Activated CD8-positive, alpha-beta memory T cell treated with anti-CD3 and anti-CD28 coated beads for 24 hours (primary cell): ENCODE data around the gene COL9A3.
"Not testable (repeated sequence)": the region's sequence is repeated elsewhere in the genome, so short reads cannot be mapped to it uniquely, and the experiment has no call there.

Source experiments
- DNase-seq: peaks from one replicate; pipeline ENCODE4 v3.0.0-alpha.2; 2020

The COL9A3 gene

DNA sequence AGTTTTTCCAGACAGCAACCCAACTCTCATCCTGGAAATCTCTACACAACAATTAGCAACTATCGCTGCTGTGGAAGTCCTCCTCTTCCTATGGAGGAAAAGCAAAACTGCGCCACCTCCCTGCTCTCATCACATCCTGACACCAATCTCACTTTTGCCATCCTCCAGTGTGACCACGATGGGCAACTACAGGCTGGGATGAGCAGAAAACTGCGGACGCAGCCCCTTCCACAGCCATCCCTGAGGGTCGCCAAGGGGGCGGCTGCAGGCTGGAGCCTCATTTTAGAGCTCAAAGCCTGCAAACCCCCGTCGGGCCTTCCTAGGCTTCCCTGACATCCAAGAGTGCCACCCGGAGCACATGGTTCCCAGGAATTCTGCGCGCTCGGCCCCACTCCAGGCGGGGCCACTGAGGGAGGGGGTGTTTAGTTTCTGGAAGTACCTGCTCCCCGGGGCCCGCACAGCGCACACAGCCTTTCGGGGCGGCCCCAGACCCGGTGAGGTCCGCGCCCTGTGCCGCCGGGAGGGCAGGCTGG is 43.6 kb downstream of the COL9A3 start:
- DNase-seq = no peak

GRCh38 chr20:62860924-62861691 is 44.3 kb downstream of the COL9A3 start:
- no peak for DNase-seq

DNA sequence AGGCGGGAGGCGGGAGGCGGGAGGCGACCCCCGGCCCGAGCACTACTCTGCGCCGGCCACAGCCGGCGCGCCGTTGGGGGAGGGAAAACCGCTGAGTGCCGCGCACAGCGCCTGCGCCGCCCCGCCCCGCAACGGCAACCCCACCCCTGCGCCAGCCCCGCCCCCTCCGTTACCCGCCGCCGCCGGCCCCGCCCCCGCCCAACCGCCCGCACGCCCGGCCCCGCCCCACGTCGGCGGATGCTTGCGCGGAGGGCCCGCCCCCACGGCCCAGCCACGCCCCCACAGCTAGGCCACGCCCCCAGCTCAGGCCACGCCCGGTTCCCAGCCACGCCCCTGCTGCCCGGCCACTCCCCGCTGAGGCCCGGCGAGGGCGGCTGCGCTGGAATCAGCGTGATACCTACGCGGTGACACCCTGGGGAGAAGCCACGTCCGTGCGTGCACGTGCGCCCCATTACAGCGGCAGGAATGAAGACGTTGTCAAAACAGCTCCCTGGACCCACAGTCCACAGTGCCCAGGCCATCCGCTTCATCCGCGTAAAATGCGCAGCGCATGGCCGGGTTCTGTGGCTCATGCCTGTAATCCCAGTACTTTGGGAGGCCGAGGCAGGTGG is 45.0 kb downstream of the COL9A3 start, which contains the start of gene TCFL5:
TCFL5 (minus strand) TSS at position 97 of the 611 bp plus-strand sequence. CDS start 152 bp downstream, outside the sequence.
- DNase-seq = peak; percentile 99

DNA sequence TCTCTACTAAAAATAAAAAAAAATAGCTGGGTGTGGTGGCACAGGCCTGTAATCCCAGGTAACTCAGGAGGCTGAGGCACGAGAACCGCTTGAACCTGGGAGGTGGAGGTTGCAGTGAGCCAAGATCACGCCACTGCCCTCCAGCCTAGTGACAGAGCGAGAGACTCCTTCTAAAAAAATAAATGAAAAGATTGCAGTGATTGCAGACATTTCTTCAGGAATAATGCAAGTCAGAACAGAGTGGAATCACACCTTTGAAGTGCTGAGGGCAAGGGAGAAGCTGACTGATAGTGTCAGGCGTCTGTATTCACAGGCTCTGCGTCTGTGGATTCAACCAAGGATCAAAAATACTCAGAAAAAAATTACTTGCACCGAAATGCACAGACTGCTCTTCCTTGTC is 47.4 kb downstream of the COL9A3 start:
- no peak for DNase-seq

DNA sequence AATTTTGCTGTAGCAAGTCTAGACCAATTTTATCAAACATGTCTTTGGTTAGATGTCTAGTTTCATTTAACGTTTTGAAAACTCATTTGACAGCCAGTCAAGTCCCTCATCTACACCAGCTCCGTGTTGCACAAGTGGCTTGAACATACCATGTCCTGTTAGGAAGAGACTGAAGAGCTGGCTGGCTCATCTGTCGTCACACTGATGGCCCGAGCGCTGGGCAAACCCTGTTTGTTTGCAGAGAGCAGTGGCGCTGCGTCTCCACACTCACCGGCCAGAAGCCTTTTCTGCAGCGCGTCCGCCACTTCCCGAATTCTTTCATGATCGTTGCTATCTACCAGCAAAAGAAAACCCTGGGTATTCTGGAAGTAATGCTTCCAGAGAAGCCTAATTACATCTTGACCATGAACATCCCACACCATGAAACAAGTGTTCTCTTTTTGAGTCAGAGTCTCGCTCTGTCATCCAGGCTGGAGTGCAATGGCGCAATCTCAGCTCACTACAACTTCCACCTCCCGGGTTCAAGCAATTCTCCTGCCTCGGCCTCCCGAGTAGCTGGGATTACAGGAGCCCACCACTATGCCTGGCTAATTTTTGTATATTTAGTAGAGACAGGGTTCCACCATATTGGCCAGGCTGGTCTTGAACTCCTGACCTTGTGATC is 55.5 kb downstream of the COL9A3 start:
- DNase-seq = no peak

DNA sequence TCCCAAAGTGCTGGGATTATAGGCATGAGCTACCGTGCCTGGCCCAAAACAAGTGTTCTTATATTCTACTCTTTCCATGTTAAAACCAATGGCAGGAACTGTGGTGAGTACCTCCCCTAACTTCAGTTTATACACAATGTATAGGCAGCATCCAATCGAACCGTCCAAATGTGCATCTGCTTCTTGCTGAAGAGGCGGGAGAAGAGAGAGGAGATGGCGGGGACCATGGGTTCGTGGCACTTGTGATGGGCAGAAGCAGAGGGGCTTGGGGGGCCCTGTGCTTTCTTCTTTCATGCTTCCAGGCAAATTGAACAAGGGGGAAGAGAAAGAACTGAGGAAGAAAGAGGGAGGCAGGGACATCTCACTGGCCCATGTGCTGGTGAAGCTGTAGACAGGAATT is 56.0 kb downstream of the COL9A3 start:
- DNase-seq = no peak

GRCh38 chr20:62873280-62873679 is 56.4 kb downstream of the COL9A3 start:
- DNase-seq = no peak

DNA sequence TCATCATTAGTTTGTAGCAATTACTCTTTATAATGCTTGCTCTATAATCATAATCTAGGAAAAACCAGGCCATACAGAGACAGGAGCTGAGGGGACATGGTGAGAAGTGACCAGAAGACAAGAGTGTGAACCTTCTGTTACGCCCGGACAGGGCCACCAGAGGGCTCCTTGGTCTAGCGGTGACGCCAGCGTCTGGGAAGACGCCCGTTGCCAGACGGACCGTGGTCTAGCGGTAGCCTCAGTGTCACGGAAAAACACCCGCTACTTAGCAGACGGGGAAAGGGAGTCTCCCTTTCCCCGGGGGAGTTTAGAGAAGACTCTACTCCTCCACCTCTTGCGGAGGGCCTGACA is 56.8 kb downstream of the COL9A3 start:
- DNase-seq = not testable (repeated sequence)

DNA sequence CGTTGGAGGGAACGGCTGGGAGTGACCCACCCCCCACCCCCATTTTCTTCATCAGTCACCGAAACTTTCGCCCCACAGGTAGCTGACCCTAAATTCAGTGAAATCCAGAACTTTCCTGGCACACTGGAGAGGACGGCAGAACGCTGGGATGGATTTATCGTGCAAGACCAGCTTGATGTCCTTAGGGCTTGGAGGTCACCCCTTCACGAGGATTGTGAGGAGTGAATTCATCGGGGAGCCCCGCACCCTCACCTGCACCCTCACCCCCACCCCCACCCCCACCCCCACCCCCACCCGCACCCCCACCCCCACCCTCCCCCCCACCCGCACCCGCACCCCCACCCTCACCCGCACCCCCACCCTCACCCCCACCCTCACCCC is 58.1 kb downstream of the COL9A3 start:
- DNase-seq = no peak

DNA sequence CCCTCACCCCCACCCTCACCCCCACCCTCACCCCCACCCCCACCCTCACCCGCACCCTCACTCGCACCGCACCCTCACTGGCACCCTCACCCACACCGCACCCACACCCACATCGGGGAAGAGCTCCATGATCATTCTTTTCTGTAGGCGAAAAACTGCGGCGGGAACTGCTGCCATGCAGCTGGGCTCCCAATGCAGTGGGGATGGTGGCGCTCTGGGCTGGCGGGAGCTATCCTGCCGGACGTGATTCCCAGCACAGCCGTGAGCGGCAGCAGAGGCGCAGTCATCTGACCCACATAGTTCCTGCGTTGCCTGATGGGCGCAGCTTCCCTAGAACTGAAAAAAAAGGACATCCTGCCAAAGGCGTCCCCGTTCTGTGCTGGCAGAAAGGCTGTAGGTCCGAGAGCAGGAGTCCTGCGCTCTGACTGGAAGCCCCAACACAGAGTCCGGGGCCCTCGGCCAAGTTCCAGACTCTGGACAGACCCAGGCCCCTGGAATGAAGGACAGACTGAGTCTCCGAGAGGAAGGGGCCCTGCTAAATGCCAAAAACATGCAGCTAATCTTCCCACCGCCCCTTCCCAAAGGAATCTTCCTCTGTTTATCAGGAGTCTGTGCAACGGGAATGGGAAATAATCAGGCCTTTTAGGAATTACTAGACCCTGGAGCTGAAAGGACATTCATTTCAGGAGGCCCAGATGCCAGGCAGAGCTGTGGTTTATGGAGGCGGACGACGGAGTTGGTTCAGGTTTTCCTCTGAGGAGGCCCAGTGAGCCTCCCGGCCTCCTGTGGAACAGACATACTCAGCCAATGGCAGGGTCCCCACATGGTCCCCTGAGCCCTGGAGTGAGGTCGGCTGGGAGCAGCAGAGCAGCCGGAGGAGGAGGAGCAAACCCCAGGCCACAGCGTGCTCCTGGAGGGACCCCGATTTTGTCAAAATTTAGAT is 58.8 kb downstream of the COL9A3 start:
- DNase-seq = no peak

DNA sequence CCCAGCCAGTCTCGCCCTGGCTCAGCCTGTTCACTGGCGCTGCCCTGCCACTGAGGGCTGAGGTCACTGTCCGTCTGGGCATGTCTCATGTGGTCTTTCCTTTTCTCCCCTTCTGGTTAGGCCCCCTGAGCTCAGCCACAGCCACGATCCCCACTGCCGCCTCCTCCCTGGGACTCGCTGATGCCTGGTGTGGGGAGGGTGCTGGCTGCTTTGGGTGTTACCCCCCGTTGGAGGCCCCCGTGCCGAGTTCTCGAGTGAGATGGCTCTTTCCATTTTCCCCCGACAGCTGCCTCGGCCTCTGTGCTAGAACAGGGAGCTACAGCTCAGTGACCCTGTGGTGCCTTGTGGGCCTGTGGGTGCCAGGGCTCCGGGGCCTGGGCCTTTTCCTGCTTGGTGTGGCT is 59.7 kb downstream of the COL9A3 start:
- DNase-seq = no peak

DNA sequence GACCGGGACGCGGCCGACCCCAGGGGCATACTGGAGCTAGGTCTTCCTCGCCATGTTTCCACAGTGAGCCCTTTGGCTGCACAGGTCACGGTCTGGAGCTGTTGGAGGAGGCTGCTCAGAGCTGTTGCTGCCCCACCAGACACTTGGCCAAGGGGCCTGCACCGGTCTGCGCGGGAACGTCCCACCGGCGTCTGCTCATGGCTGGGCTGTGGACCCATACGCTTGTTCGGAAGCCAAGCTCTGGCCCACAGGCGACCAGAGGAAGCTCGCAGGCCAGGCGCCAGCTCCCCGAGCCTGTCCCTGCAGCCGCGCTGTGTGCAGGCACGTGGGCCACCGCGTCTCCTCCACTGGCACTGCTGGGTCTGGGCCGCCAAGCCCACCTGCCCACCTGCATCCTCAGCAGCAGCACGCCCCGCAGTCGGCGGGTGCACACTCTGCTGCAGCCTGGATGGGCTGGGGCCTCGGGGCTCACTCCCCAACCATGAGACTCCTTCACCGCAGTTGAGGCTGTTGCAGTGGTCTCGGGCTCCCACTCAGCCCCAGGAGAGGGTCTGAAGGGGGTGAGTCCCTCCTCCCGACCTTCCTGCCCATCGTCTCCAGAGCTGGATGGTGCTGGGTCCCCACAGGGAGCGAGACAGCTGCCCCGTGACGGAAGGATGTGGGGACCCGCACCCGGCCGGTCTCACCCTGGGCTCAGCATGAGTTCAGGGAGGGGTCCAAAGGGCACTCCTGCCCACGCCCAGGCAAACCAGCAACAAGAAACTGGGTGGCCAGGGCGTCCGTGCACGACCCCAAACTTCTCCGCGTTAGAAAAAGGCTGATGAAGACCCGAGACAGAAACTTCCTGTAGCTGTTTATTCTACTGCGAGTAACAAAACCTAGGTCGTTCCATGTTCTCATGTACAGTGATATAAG is 60.3 kb downstream of the COL9A3 start:
- no peak for DNase-seq

- no peak for DNase-seq
These were observed 61.6 kb downstream of the COL9A3 start for GRCh38 chr20:62878244-62879038.

DNA sequence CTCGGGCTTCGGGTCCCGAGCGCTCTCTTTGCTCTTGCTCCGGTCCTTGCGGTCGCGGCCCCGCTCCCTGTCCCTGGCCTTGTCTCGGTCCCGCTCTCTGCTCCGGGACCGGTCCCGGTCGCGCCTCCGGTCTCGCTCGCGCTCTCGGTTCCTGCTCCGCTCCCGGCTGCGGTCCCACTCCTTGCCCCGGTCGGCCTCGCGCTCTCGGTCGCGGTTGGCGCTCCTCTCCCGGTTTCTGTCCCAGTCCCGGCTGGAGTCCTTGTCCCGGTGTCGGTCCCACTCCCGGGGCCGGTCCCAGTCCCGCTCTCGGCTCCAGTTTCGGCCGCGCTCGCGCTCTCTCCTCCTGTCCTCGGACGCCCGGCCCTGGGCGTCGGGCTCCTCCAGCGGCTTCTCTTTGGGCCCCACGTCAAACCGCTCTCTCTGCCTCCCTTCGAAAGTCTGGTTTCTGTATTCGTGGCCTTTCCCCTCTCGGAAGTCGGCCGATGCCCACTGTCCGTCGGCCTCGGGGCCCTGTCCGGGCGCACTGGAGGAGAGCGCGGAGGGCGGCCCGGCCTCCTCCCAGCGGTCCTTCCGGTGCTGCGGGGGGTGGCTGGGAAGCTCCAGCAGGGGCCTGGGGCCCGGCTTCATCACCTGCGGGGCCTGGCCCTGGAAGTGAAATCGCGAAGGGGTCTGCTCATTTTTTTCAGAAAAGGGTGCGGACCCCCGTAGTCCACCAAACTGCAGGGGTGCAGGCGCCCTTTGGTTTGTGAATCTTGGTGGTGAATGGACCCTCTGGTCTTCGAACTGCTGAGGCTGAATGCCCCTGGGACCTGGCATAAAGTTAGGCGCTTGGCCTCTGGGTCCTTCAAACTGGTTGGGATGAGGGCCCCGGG is 62.7 kb downstream of the COL9A3 start:
- DNase-seq = no peak

DNA sequence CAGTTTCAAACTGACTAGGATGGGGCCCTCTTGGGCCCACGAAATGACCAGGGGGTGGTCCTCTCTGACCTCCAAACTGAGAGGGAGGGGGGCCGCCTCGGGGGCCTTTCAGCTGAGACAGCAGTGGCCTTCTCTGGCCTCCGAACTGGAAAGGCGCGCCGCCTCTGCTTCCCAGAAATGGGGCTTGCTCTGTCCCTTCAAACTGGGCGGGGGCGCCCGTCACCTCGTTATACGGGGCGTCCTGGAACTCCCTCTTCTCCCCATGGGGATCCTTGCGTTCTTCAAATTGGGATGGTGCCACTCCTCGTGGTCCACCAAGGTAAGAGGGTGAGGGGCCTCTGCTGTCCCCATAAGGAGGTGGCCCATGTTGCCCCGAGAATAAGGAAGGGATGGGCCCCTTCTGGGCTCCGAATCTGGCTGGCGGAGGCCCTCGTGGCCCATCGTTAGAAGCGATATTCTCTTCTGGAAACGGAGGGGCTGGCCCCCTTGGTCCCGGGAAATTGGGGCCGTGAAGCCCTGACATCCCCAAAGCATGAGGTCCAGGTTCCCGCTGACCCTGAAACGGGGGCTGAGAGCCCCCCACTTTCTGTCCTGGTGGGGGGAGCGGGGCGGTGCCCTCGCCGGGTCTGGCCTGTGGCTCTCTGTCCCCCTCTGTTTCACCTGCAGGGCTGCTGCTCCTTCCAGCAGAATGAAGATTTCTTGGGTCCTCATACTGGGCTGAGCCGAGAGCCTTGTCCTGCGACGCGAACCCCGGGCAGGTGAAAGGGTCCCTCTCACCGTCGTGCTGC is 63.5 kb downstream of the COL9A3 start:
- no peak for DNase-seq

- no peak for DNase-seq
These were observed 64.2 kb downstream of the COL9A3 start for GRCh38 chr20:62880935-62881661.

DNA sequence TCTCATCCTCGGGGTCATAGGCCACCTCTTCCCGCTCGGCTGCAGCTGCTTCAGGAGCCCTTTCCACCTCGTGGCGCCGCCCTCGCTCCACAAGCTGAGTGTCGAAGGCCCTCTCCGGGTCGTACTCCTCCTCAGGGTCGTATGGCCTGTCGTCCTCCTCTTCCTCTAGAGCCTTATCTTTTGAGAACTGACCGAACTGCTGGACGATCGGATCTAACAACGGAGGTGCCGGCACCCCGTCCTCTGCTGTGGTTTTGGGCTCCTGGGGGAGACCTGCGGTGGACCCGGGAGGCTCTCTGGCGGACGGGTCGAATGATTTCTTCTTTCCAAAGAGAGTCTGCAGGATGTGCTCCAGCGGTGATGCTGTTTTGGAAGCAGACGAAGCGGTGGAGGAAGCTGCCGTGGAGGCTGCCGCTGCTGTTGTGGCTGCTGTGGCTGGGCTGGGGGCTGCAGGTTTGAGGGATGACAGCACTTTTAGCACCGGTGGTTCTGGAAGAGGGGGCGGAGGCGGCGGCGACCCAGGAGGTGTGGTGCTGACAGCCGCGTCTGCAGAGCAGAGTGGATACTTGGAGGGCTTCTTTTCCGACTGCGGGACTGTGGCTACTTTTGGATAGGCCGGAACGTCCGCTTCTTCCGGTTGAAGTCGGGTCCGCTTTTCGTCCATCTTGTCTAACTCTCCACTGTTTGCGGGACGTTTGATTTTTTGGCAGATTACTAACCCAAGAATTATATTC is 65.0 kb downstream of the COL9A3 start:
- DNase-seq = no peak
